ENCODE results near the gene KBTBD12.

KBTBD12 gene

DNA sequence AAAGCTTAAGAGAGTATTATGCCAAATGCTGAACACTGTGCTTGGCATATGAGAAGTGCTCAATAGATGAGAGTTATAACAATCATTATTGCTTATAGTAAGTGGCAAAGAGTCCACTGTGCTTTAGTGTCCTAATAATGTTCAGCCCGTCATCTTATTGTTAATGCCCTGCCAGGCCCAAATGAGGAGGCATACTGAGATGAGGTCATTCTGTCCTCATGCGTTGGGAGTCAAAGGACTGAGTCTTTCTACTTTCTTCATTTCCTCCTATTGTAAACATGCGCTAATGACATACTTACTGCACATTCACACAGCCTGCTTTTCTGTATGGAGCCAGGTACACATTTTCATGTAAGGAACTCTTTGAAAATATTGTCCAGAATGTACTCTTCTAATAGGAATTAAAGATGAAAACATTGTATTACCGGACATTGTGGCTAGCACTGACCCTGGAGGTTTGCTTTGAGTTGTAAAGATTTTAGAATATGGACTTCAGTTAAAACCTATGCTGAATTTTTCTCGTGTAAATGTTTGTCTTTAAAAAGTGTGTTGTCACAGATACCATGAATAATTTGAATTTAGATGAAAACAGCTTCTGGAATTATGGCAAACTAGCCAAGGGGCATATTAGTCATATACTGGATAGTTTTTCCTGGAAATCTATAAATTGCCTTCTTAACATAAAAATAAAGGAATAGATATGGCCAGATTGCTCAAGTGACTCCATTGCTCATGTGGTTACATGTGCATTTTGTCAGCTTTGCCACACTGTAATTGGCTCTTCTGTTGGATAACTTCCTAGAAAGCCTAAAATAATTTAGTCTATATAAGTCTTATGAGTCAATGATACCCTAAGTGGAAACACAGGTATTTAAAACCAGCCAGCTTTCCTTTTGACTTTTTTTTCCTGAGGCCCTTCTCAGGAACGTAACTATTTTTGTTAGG is 38.3 kb downstream of the KBTBD12 start:
- no peak for DNase-seq (ENCODE audit: low spot score)

DNA sequence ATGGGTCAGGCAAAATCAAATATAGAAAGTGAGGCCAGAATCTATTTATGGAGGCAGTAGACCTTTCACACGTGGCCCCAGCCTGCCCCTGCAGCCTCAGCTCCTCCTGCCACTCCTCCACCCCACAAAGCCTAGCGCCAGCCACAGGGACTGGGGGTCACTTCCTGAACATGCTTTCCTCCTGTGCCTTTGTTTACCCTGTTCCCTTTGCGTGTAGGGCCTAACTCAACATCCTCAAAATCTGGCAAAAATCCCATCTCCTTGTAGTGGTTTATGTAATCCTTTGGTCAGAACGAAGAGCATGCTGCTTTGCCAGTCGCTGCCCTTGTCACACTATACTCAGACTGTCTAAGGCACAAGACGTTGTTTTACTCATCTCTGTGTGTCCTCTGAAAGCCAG is 39.6 kb downstream of the KBTBD12 start:
- no peak for DNase-seq (ENCODE audit: low spot score)

GRCh38 chr3:127955728-127956127 is 40.7 kb downstream of the KBTBD12 start:
- DNase-seq (ENCODE audit: low spot score) = no peak

DNA sequence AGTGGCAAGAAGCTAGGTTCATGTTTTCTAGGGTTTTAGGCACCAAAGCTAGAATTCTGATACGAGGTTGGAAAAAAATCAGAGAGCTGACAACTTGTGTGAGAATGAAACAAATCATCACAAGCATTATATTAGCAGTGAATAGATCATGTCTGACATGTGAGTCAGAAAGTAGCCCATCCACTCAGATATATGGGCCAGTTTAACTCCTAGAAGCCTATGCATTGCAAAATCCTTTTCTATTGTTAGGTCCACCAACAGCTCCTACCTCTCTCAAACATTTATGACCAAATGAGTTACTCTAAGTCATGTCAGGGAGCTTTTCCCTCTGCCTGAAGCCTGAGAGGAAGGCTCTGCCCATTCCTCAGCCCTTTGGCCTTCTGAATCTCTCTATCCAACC is 44.0 kb downstream of the KBTBD12 start:
- no peak for DNase-seq (ENCODE audit: low spot score)

DNA sequence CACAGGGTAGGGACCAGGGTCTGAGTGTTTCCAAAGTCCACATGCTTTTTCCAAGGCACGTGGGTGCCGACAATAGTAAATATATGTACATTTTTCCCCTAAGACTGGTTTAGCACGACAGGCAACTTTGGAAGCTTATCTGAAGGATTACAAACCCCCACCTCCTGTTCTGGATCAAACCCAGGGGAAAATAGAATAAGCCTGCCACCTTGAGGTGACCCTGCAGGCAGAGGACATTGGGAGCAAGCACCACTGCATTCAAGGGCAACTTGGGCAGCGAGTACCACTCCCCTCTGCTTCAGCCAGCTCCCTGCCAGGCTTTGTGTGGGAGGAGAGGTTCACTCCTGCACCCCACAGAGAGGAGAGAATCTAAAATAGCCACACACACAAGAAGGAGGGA is 44.8 kb downstream of the KBTBD12 start:
- DNase-seq (ENCODE audit: low spot score) = no peak

DNA sequence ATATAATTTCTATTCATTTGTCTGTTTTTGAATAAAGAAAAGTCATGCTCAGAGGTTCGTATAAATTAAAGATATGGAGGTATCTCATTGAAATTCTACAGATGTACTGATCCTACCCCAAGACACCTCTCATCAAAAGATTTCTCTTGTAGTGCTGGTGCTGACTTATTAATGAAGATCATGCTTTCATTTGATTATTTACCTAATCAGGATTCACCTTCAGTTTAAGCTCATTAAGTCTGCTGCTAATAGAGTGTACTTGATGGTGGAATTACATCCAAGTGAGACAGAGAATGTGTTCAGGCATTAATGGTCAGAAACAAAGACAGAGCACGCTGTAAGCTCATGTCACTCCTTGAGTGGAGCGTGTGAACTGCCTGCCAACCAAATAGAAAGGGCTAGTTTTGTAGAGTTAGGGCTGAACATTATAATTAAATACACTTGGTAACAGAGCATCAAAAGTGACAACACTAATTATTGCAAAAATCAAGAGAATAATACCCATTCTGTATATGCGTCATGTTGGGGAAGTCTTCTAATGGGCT is 45.5 kb downstream of the KBTBD12 start:
- no peak for DNase-seq (ENCODE audit: low spot score)

- no peak for DNase-seq (ENCODE audit: low spot score)
Measured at GRCh38 chr3:127961124-127961523, 46.1 kb downstream of the KBTBD12 start.

GRCh38 chr3:127961963-127962362 is 46.9 kb downstream of the KBTBD12 start:
- no peak for DNase-seq (ENCODE audit: low spot score)

GRCh38 chr3:127962937-127963336 is 47.9 kb downstream of the KBTBD12 start:
- no peak for DNase-seq (ENCODE audit: low spot score)

GRCh38 chr3:127964053-127964452 is 49.0 kb downstream of the KBTBD12 start:
- no peak for DNase-seq (ENCODE audit: low spot score)

DNA sequence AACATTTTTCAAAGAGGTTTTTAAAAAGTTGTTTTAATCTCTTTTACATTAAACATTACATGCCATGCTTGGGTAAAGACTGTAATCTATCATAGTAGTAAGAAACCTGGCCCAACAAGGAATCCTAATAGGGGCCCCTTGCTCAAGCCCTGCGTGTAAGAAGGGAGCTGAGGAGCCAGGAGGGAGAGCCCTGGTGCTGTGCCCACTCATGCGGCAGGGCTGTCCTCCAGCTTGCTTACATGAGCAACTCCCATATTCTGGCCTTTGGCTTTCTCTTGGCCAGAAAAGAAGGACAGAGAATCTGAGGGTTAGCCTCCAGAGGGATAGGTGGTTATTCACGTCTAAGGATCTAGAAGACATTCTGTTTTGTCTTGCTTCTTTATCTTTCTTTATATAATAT is 49.8 kb downstream of the KBTBD12 start:
- DNase-seq (ENCODE audit: low spot score) = no peak

- no peak for DNase-seq (ENCODE audit: low spot score)
Measured at GRCh38 chr3:127967316-127967715, 52.3 kb downstream of the KBTBD12 start.

GRCh38 chr3:127970966-127971592 is 56.0 kb downstream of the KBTBD12 start:
- peak; percentile 50 for DNase-seq (ENCODE audit: low spot score)

DNA sequence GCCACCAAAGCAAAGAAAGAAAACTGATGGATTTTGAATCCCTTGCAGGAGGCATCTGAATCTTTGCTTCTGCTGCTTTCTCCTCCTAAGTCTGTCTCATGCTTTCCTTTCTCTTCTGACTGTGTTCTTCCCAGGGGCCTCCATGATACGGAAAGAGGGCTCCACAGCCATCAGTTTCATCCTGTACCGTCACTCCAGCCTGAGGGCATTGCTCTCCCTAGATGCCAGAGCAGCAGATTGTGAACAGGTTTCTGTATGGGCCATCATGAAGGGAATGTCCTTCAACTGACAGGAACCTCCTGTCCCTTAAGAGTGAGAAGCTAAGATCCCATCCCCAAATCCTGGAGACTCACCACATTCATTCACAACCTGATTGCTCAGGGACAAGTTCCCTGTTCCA is 59.2 kb downstream of the KBTBD12 start:
- no peak for DNase-seq (ENCODE audit: low spot score)

- DNase-seq (ENCODE audit: low spot score) = no peak
Measured at GRCh38 chr3:127975153-127976029, 60.4 kb downstream of the KBTBD12 start.

DNA sequence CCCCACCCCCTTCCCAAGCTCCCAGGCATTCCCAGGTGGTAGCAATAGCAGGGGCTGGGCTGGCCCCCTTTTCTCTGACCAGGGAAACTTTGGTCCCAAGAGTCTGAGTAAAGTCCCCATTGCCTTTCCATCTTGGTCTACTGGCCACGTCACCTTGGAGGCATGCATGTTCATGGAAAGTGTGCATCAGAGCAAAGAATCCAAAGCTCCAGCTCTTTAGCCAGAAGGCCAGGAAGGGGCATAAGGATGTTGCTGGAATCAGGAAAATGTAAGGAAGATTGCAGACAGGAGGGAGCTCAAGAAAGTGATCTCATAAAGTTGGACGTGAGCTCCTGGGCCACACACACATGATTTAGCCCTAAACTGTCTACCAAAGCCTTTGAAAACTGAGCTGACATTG is 63.6 kb downstream of the KBTBD12 start:
- no peak for DNase-seq (ENCODE audit: low spot score)

- no peak for DNase-seq (ENCODE audit: low spot score)
Measured at GRCh38 chr3:127979473-127979872, 64.4 kb downstream of the KBTBD12 start.

- DNase-seq (ENCODE audit: low spot score) = no peak
Measured at GRCh38 chr3:127981097-127981496, 66.1 kb downstream of the KBTBD12 start.

- DNase-seq (ENCODE audit: low spot score) = no peak
Measured at GRCh38 chr3:127982155-127982554, 67.1 kb downstream of the KBTBD12 start.

- no peak for DNase-seq (ENCODE audit: low spot score)
Measured at GRCh38 chr3:127984241-127984975, 69.4 kb downstream of the KBTBD12 start.

DNA sequence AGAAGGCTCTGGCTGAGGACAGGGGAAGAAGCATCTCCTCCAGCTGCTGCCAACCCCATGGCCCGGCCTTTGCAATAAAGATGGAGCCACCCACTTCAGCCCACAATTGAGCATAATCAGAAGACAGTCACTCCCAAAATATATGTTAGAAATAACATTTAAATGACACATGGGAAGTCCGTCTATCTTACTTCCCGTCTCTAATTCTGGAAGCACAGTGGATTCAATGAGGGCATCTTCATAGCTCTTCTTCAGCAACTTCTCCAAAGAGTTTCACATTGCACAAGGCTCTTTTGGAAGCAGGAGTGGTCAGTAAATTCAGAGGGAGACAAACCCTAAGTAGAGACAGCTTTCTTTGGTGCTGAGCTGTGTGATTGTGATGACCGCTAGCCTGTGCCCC is 70.2 kb downstream of the KBTBD12 start:
- no peak for DNase-seq (ENCODE audit: low spot score)

All from AG08396 (cell line).